GM18868 (cell line): ENCODE data around the gene RTCB.
"Not testable (repeated sequence)": the region's sequence is repeated elsewhere in the genome, so short reads cannot be mapped to it uniquely, and the experiment has no call there.

Experiments used
- ATAC-seq: cut with Tn5 transposase; IDR thresholded peaks from one replicate; pipeline ENCODE4 v1.9.1; 2021; ENCODE audit warnings: mild to moderate bottlenecking, moderate library complexity; ENCODE audit not compliant: unreplicated experiment

The RTCB gene

GRCh38 chr22:32395107-32395506 is 16.9 kb downstream of the RTCB start:
- no peak for ATAC-seq

GRCh38 chr22:32389685-32390084 is 22.4 kb downstream of the RTCB start:
- no peak for ATAC-seq

GRCh38 chr22:32385681-32386080 is 26.4 kb downstream of the RTCB start:
- no peak for ATAC-seq

- no peak for ATAC-seq
Observed at GRCh38 chr22:32380991-32381390, 31.1 kb downstream of the RTCB start.

GRCh38 chr22:32378707-32379272 is 33.3 kb downstream of the RTCB start:
- no peak for ATAC-seq

GRCh38 chr22:32376681-32377080 is 35.4 kb downstream of the RTCB start:
- no peak for ATAC-seq

- no peak for ATAC-seq
Observed at GRCh38 chr22:32375678-32376450, 36.2 kb downstream of the RTCB start.

GRCh38 chr22:32364210-32364609 is 47.8 kb downstream of the RTCB start:
- ATAC-seq, result no peak

GRCh38 chr22:32361257-32361656 is 50.8 kb downstream of the RTCB start:
- no peak for ATAC-seq

GRCh38 chr22:32360096-32360495 is 52.0 kb downstream of the RTCB start:
- not testable (repeated sequence) for ATAC-seq

GRCh38 chr22:32357567-32357966 is 54.5 kb downstream of the RTCB start, which contains the start of gene RFPL3:
Gene RFPL3, plus strand, starts transcription at chr22:32357867. Its CDS starts 205 bp downstream, at chr22:32358072.
- not testable (repeated sequence) for ATAC-seq

- ATAC-seq, result no peak
Observed at GRCh38 chr22:32355760-32356159, 56.3 kb downstream of the RTCB start.

GRCh38 chr22:32354360-32355351 is 57.4 kb downstream of the RTCB start:
- ATAC-seq, result no peak

GRCh38 chr22:32353840-32354239 is 58.2 kb downstream of the RTCB start:
- no peak for ATAC-seq

GRCh38 chr22:32353292-32353691 is 58.8 kb downstream of the RTCB start:
- ATAC-seq, result no peak

GRCh38 chr22:32352681-32353080 is 59.4 kb downstream of the RTCB start:
- ATAC-seq, result no peak

GRCh38 chr22:32351875-32352274 is 60.2 kb downstream of the RTCB start:
- ATAC-seq, result not testable (repeated sequence)

- no peak for ATAC-seq
Observed at GRCh38 chr22:32348031-32348611, 63.9 kb downstream of the RTCB start.

- ATAC-seq, result no peak
Observed at GRCh38 chr22:32343941-32344340, 68.1 kb downstream of the RTCB start.

- ATAC-seq, result no peak
Observed at GRCh38 chr22:32342977-32343376, 69.1 kb downstream of the RTCB start.
